Measurements from ENCODE around the gene TMEM121B.

DNA sequence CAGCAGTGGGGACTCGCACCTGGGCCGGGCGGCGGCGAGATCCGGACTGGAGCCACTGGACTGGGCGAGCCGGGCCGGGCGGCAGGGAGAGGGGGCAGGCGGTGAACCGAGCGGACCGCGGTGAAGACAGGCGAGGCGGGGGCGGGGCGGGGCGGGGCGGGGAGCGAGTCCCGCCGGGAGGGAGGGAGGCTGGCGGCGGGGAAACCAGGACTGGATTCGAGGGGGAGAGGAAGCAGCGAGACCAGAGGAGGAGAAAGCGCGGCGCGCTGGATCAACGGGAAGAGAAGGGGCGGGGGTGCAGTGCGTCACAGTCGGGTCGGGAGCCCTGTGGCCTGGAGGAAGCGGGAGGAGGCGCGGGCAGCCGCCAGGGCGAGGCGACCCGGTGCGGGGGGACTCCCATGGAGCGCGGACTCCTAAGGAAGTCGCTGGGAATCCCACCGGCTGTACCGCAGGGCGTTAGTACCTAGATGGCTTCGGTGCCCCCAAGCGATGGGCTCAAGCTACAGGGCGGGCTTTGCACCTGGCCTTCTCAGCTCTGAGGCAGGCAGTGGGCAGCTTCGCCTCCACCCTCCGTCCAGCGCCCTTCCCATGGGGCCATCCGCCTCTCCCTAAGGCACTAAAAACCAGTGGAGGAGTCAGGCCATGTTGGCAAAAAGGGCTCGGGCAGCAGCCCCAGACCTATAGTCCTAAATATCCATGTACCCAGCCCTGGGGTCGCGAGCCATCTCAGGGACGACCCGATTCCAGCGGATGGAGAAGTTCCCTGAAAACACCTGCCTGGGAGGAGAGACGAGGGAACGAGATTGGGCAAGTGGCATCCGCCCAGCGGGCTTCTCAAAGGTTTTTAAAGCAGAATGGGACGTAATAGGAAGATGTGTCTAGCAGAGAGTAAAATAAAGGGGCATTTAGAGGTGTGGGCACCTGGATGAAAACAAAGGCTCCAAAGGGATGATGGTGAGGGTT lies at the start of gene TMEM121B:
- no peak for TF ChIP-seq POLR2AphosphoS5 (IDR thresholded peaks at IDR 0.05)
- TF ChIP-seq, protein P1, sequence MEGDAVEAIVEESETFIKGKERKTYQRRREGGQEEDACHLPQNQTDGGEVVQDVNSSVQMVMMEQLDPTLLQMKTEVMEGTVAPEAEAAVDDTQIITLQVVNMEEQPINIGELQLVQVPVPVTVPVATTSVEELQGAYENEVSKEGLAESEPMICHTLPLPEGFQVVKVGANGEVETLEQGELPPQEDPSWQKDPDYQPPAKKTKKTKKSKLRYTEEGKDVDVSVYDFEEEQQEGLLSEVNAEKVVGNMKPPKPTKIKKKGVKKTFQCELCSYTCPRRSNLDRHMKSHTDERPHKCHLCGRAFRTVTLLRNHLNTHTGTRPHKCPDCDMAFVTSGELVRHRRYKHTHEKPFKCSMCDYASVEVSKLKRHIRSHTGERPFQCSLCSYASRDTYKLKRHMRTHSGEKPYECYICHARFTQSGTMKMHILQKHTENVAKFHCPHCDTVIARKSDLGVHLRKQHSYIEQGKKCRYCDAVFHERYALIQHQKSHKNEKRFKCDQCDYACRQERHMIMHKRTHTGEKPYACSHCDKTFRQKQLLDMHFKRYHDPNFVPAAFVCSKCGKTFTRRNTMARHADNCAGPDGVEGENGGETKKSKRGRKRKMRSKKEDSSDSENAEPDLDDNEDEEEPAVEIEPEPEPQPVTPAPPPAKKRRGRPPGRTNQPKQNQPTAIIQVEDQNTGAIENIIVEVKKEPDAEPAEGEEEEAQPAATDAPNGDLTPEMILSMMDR (IDR thresholded peaks at IDR 0.05) = no peak
- TF ChIP-seq POLR2A (IDR thresholded peaks at IDR 0.05) = no peak

All from breast epithelium (tissue), 3 donors.